Stimulated activated CD8-positive, alpha-beta memory T cell treated with anti-CD3 and anti-CD28 coated beads, Interleukin-15, amount 100 ng/mL, for 4 hours (primary cell): ENCODE data around the gene GPHN.
"Not testable (repeated sequence)": the region's sequence is repeated elsewhere in the genome, so short reads cannot be mapped to it uniquely, and the experiment has no call there.

Experiments
- DNase-seq, 2 donors: peaks; one replicate each; pipeline ENCODE4 v3.0.0-alpha.2; 2020; ENCODE audit warnings: low read depth in 2 of 2

The GPHN gene

GRCh38 chr14:67050896-67051295 is 542.9 kb downstream of the GPHN start:
- no peak for DNase-seq

GRCh38 chr14:67056684-67057083 is 548.7 kb downstream of the GPHN start:
- no peak for DNase-seq

GRCh38 chr14:67059596-67059995 is 551.6 kb downstream of the GPHN start:
- no peak for DNase-seq

- no peak for DNase-seq
These were observed 552.6 kb downstream of the GPHN start for GRCh38 chr14:67060546-67060945.

- not testable (repeated sequence) for DNase-seq
These were observed 559.3 kb downstream of the GPHN start for GRCh38 chr14:67067070-67067814.

GRCh38 chr14:67068251-67068650 is 560.3 kb downstream of the GPHN start:
- DNase-seq, result no peak

GRCh38 chr14:67071506-67071905 is 563.6 kb downstream of the GPHN start:
- no peak for DNase-seq

- no peak for DNase-seq
These were observed 570.0 kb downstream of the GPHN start for GRCh38 chr14:67077921-67078320.

- no peak for DNase-seq
These were observed 571.9 kb downstream of the GPHN start for GRCh38 chr14:67079846-67080245.

GRCh38 chr14:67108230-67108629 is 600.3 kb downstream of the GPHN start:
- DNase-seq, result no peak

GRCh38 chr14:67111022-67111421 is 603.1 kb downstream of the GPHN start:
- no peak for DNase-seq

- no peak for DNase-seq
These were observed 604.4 kb downstream of the GPHN start for GRCh38 chr14:67112344-67112743.

- DNase-seq, result no peak
These were observed 619.2 kb downstream of the GPHN start for GRCh38 chr14:67127174-67127573.

- DNase-seq, result no peak
These were observed 621.8 kb downstream of the GPHN start for GRCh38 chr14:67129768-67130167.

GRCh38 chr14:67131691-67132090 is 623.7 kb downstream of the GPHN start:
- DNase-seq, result no peak

- DNase-seq, result no peak
These were observed 625.2 kb downstream of the GPHN start for GRCh38 chr14:67133144-67133543.

- no peak for DNase-seq
These were observed 625.9 kb downstream of the GPHN start for GRCh38 chr14:67133595-67134441.

- DNase-seq, result no peak
These were observed 629.9 kb downstream of the GPHN start for GRCh38 chr14:67137744-67138371.

- no peak for DNase-seq
These were observed 632.6 kb downstream of the GPHN start for GRCh38 chr14:67140556-67140955.

- no peak for DNase-seq
These were observed 633.4 kb downstream of the GPHN start for GRCh38 chr14:67141146-67141900.

GRCh38 chr14:67151082-67151666 is 643.2 kb downstream of the GPHN start:
- no peak for DNase-seq
